ENCODE data around the gene MAD1L1.

The MAD1L1 gene

DNA sequence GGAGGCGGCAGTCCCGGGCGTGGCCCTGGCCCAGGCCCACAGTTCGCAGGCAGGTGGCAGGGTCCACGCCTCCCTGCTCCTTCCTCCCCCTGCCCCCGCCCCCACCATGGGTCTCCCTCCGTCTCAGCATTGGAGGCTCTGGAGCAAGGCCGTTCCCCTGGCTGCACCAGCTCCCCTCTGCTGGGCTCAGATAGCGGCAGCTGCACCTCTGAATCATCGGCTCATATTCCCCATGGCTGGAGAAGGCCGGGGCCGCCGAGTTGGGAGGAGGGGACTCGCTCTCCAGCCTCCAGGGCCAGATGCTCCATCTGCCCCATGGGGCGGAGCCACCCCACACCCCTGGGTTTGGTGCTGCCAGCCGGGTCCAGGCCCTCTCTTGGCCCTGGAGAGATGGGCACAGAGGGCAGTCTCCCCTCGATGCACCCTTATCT, 417.7 kb downstream of the MAD1L1 start:
- no peak for DNase-seq (ENCODE audit: low spot score)

DNA sequence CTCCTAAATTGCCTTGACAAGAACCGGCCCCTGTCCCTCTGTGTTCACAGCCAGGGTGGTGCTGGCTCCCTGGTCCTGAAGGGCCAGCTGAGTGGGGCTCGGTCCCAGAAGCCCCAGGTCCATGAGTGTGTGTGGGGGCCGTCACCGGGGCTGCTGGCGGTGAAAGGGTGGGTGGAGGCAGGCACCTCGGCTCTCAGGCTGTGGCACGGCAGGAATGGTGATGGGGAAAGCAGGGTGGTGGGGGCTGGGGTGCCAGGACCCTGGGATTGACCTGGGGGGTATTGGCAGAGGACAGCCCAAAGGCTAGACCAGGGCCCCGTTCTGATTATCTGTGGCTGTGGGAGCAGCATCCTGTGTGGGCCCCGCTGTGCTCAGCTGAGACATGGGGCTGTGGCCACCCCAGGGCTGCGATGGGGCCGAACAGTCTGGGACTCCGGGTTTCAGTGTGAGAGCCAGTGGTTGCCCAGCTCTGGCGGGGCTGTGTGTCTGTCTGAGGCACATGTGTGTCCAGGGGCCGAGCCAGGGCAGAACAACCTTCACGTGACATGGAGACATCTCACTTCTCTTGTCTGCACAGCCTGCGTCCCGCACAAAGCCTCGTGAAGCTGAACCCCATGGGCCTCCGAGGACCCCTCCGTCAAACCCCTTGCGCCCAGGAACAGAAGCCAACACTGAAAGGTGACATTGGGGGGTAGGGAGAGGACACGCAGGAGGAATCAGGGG, 418.5 kb downstream of the MAD1L1 start:
- DNase-seq (ENCODE audit: low spot score) = no peak

DNA sequence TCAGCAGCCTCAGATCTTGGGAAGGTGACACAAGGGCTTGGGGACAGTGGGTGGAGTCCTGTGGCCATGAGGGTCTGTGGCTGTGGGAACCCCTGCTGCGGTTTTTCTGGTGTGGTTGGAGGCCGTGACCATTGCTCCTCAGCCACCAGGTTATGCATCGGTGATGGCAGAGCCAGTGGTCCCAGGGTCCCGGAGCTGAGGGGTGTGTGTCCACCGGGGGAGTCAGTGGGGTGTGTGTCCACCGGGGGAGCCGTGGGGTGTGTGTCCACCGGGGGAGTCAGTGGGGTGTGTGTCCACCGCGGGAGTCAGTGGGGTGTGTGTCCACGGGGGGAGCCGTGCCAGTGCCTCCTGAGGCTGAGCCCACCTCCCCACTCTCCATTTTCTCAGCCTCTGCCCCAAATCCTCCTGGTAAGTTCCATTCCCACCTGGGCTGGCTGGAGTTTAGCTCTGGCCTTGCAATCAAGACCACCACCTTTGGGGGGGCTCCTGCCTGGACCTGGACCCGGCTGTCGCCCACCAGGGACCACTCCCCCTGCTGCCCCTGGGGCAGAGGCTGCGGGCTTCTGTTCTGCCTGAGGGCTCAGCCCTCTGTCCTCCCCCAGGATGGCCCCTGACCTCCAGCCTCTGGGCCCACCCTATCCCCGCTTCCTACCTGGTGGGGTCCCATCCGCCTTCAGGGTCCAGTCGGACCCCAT, 419.2 kb downstream of the MAD1L1 start:
- DNase-seq (ENCODE audit: low spot score) = no peak

DNA sequence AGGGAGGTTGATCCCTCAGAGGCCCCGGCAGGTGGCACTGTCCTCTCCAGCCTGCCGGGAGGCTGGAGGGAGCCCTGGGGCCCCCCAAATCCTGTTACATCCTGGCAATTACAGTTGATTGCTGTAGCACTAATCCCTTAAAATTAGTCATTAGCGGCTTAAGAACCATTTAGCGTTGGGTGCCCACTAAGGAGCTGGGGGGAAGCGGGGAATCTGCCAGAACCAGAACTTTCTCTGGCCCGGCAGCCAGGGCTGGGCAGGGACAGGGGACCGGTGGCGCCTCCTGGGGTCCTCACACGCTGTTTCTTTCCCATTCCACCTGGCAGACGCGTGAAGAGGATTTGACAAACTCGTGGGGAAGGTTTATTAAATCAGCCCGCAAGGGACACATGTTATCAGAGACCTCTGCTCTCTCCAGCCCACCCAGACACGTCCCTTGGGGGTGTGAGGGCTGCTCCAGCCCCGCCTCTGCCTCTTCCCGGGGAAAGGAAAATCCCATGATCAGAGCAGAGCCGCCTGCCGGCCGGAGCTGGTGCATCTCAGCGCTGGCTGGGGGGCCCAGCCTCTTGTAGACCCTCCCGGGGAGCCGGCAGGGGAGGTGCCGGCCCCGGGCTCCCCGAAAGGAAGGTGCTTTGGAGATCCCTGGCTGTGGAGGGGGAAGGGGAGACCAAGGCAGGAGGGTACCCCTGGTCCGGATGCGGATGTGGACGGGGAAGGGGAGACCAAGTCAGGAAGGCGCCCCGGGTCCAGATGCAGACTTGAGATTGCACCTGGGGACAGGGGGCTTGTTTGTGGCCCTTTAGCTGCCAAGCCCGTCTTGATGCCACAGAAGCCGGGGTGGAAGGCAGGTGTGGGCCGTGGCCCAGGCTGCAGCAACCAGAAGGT, 420.0 kb downstream of the MAD1L1 start:
- DNase-seq (ENCODE audit: low spot score) = no peak

DNA sequence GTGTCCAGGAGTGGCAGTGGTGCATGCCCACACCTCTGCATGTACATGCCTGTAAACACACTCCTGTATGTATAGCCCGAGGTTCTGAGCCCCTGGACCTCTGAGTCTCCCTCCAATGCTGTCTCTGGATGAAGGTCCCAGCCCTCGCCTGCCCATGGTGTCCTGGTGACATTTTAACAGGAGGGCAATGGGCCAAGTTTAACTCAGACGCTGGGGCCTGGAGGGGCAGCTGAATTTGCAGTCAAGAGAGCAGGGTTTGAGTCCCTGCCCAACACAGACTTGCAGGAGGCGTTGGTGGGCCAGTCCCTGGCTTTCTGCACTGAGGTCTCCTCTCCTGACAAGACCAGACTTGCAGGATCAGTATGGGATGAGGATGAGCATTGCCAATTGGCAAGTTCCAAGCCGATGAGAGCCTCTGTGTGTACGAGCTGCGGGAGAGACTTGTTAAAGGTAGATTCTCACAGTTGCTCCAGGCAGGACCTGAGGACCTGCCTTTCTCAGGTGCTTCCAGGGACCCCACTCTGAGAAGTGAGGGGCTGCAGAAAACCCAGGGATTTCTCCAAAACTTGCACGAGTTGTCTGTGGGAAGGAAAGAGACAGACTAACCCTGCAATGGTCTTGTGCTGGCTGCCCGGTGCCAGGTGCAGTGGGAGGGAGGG, 420.8 kb downstream of the MAD1L1 start:
- no peak for DNase-seq (ENCODE audit: low spot score)

DNA sequence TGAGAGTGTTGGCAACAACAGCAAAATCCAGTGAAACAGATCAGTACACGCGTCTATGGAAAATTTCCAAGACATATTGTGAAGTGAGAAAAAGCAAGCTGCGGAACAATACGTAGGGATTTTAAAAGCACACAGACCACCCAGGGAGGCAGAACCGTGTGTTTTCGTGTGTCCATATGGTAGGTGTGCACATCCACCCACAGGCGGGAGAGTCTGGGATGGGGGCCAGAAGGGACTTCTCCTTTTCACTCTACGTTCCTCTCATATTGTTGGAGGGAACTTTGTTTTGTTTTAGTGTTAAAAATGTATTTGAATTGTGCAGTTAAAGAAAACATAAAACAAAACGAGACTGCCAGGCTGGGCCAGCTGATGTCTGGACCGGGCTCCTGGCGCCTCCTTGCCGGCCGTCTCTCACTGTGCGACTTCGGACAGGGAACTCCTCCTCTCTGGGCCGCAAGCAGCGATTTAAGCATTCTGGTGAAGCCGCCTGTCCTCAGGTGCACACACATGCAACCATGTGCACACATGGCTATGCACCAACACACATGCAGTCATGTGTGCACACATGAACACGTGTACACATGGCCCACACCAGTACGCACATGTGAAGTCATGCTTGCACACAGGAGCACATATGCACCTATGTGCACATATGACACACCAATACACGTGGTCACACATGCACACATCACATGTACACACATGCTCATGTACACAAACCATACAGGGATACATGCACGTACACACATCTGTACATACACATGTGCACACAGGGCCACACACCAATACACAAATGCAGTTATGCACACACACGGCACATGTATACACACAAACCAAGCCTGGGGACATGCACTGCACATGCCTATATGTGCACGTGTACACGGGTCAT, 421.5 kb downstream of the MAD1L1 start:
- DNase-seq (ENCODE audit: low spot score) = no peak

DNA sequence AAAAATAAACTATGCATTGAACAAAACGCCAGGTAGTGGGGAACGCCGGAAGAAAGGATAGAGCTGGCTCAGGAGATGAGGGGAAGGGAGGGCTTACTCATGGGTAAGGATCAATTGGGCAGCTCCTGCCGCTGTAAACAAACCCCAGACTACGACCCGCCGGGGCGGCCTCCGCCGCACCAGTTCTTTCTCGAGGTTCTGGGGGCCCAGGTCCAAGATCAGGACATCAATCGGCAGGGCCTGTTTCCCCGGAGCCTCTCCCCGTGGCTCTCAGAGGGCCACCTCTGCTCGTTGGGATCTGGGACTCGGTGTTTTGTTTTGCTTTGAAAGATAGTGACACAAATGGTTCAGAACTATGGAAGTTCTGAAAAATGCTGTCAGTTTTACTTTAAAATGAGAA, 422.2 kb downstream of the MAD1L1 start:
- no peak for DNase-seq (ENCODE audit: low spot score)

DNA sequence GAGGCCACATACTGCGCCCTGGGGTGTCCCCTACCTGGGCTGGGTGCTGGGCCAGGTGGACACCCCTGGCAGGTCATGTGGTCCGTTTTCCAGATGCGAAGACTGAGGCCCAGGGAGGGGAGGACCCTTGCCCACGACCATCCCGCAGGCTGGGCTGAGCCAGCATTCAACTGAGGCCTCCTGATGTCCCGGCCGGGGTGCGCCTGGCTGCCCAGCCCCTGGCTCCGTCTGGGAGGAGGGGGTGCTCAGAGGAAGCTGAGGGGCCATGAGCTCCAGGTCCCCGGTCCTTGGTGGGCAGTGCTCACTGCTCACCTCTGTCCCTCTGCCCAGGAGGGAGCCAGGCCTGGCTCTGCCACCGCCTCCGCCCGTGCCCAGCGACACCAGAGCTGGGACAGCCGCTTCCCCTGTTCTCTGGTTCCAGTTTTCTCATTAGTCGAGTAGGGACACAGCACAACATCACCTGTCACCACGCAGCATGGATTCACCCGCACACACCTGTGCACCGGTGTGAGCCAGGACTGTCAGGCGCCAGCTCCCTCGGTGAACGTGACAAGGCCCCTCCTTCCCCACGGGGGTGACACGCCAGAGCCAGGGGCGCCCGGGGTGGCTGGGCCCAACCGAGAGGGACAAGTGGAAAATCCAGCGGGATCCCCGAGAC, 423.0 kb downstream of the MAD1L1 start:
- DNase-seq (ENCODE audit: low spot score) = no peak

DNA sequence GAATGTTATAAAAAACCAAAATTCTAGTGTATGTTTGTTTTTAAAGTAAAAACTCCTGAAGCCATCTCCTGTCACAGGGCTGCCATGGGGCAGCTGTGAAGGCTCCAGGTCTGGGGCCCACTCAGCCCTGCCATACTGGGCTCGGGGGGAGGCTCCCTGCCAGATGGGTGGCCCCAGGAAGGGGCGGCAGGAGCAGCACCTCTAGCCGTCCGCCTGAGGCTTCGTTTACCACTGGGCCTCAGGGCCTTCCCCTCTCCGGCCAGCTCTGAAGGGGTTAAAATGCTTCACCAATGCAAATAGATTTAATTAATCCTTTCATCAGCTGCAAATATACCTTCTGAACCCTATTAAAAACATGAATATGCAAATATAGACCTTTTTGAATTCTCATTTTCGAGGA, 423.7 kb downstream of the MAD1L1 start:
- no peak for DNase-seq (ENCODE audit: low spot score)

DNA sequence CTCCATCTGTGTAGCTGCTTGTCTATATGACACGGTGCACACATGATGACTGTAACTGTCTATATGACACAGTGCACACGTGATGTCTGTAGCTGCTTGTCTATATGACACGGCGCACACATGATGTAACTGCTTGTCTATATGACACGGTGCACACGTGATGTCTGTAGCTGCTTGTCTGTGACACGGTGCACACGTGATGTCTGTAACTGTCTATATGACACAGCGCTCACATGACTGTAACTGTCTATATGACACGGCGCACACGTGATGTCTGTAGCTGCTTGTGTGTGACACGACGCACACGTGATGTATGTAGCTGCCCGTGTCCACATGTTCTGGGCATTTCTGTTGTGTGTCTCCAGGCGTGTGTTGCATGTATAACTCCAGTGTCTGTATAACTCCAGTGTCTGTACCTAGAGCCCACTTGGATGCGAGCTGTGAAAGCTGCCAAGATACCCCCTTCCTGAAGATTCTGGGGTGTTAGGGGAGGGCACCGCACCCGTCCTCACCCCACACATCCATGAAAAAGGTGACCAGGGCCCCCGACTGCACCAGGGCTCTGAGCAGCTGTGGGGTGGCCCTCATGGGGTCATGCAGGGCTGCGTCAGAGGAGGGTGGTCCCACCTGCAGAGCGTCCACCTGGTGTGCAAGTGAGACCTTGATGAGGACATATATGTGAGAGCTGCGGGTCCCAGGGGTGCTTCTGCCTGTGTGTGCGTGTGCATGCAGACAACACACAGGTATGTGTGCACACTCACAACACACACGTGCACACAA, 424.7 kb downstream of the MAD1L1 start:
- DNase-seq (ENCODE audit: low spot score) = no peak

DNA sequence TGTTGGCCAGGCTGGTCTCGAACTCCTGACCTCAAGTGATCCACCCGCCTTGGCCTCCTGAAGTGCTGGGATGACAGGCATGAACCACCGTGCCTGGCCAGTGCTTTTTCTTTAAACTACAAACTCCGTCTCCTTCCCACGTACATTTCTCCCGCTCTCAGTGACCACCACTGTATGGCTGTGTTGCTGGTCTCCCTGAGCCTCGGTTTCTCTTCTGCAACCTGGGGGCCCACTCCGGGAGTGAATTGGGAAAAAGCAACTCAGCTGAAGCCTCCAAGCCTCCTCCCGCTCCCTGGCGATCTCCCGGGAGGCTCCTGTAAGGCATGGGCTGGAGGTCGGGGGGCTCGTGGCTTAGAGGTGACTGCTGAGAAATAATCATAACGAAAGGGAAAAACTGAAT, 426.4 kb downstream of the MAD1L1 start:
- DNase-seq (ENCODE audit: low spot score) = no peak

DNA sequence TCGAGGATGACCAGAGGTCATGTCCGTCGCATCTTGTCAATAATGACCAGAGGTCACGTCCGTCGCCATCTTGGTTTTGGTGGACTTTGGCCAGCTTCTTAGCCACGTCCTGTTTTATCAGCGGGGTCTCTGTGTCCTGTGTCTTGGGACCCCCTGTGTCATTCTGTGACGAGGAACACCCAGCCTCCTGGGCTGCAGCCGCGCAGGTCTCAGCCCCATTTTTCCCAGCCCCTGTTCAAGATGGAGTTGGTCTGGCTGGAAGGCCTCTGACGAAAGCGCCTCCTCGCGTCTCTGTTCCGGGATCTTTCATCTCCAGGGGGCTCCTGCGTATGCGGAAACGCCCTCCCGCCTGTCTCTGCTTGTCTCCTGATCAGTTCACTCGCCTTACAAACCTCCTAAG, 428.4 kb downstream of the MAD1L1 start:
- DNase-seq (ENCODE audit: low spot score) = no peak

DNA sequence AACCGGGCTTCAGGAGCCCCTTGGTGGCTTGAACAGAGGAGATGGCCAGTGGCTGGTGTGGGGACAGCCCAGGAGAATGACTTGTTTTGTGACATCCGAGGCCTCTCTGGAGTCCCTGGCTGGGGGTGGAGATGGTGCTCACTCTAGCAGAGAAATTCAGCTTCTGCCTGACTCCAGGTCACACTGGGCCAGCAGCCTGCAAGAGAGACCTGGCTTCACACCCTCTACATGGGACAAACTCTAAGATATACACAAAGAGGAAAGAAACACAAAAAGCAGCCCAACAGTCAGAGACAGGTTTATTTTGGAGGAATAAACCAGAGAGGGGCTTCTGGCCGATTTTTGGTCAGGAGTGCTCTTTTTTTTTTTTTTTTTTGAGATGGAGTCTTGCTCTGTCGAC, 429.8 kb downstream of the MAD1L1 start:
- DNase-seq (ENCODE audit: low spot score) = no peak

DNA sequence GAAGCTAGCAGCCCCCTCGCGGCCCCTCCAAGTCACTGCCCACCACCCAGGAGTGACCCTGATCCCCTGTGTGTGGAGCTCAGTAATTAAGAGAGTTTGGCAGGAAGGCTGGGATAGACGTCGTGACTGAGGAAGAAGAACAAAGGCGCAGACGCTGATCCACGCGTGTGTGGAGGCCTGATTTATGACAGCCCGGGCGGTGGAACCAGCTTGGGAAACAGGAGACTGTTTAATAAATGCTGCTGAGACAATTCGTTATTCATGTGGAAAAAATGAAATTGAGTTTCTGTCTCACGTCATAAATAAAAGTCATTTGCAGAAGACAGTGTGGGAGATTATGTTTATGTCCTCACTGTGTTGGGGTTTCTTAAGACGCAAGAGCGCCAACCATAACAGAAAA, 431.8 kb downstream of the MAD1L1 start:
- DNase-seq (ENCODE audit: low spot score) = no peak

DNA sequence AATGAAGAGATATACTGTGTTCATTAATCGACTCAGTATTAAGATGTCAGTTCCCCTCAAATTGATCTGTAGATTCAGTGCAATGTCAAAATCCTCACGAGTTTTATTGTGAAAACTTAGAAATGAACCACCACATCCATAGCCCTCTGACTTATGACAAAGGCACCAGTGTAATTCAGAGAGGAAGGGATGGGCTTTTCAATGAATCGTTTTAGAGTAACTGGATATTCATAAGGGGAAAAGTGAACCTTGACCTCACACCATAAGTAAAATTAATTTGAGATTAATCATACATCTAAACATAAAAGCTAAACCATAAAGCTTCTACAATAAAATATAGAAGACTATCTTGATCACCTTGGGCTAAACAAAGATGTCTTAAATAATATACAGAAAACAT, 434.6 kb downstream of the MAD1L1 start:
- DNase-seq (ENCODE audit: low spot score) = no peak

DNA sequence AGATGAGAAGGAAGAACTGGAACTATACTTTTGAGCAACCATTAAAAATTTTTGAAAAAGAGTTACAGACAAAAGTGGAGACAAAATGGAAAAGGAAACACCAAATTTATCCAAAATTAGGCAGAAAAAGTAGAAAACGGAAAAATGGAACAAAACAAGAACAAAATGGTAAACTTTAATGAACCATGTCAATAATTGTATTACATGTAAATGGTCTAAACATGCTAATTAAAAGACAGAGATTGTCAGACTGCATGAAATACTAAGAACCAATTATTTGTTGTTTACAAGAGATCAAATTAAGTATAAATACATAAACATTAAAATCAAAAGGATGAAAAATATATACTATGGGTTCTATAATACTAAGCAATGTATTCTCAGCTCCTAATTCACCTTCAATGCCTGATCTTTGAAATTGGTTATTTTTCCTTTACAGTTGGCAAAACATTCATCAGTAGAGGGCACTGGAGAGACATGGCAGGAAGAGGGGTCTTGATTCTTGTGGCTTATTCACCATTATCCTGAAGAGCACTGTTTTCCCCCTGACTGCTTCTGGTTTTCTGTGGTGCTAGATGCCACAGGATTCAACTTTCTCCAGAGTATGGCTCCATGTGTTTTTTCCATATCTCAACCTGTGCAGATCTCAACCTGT, 437.7 kb downstream of the MAD1L1 start:
- no peak for DNase-seq (ENCODE audit: low spot score)

DNA sequence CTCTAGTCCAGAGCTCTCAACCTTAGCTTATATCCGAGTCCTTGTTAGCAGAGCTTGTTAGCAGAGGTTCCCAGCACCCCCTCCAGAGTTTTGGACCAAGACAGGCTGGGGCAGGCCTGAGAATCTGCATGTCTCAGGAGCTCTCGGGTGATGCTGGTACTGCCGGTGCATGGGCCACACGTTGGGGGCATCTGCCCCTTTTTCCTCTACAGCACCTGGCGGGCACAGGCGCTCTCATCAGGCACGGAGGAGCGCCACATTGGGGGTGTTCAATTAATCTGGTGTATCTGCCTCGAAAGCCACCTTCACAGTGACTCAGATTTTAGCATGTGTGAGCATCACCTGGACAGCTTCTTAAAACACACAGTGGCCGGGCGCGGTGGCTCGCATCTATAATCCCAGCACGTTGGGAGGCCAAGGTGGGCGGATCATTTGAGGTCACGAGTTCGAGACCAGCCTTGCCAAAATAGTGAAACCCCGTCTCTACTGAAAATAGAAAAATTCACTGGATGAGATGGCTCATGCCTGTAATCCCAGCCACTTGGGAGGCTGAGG, 445.0 kb downstream of the MAD1L1 start:
- DNase-seq (ENCODE audit: low spot score) = no peak

DNA sequence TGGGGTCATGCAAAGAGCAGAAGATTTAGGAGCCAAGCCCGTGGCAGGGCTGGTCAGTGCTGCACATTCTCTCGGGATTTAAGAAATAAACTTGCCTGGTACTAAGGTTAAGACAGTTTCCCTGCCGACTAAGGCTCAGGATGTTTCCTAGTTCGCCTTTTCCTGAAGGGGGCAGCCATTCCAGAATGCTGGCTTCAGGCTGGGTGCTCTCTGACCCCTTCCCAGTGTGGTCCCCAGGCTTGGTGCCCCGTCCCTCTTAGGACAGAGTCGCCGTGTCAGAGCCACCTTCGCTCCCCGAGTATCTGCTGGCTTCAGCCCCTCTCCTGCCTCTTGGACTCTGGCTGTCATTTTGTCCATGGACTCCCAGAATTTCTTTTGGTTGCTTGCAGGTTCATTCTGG, 445.5 kb downstream of the MAD1L1 start:
- no peak for DNase-seq (ENCODE audit: low spot score)

DNA sequence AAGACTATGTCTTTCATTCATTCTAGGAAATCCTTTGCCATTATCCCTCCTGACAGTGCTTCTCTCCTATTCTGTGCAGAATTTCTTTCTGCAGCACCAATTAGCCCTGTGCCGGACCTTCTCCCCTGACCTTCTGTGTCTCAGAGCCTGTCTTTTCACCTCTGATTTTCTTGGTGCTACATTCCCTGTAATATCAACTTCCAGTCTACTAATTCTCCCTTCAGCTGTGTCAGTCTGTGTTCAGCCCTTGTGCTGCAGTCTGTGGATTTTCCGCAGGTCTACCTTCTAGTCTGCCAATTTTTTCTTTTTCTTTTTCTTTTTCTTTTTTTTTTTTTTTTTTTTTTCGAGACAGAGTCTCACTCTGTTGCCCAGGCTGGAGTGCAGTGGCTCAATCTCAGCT, 446.9 kb downstream of the MAD1L1 start:
- no peak for DNase-seq (ENCODE audit: low spot score)
